IPS-18c (cell line): ENCODE measurements around the gene TMEM235.
"Not testable (repeated sequence)": the region's sequence is repeated elsewhere in the genome, so short reads cannot be mapped to it uniquely, and the experiment has no call there.

Source experiments
- H3K4me3 ChIP-seq: 2 replicates; pipeline ENCODE4 v1.7.0; 2013; ENCODE audit warnings: low read depth, mild to moderate bottlenecking, low read length, moderate library complexity; ENCODE audit not compliant: insufficient read depth
- H3K9me3 ChIP-seq: one replicate; pipeline ENCODE4 v1.6.1; 2013; ENCODE audit warnings: mild to moderate bottlenecking, low read length, moderate library complexity; ENCODE audit not compliant: control insufficient read depth, insufficient read depth

TMEM235 gene

DNA sequence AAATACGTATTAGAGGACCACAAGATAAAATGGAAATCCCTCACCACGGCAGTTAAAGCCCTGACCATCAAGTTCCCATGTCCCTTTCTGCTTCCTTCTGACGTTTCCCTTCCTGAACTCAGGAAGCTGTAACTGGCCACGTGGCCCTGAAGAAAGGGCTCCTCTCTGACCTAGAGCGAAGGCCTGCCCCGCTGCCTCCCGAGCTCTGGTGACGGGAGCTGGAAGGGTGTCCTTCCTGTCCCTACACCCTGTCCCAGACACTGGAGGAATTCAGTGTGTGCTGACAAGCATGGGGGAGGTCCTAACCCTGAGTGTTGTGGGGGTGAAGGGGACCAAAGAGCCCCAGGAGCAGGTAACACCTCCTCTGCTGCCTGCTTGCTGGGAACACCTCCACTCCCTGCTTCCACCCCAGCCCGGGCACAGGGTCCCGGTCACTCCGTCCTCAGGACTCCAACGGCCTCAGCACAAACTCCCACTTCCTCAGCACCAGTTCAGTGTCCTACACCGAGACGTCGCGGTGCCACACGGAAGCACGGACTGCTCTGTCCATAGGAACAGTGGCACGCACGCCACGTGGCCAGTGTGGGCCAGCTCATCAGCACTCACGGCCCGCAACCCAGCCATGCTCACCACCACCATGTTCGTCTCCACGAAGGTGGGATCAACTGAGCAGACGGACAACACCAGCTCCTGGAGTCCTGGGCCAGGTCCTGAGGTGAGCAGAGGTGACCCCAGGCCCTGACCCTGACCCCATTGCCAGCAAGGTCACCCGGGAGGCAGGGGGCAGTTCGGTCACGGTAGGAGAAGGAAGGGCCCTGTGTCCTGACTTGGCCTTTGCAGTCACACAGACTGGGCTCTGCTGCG, 16.9 kb downstream of the TMEM235 start:
- peaks cover 4% of the 10 kb centered on the region for H3K9me3 ChIP-seq
- H3K4me3 ChIP-seq: no peak overlapping the region

DNA sequence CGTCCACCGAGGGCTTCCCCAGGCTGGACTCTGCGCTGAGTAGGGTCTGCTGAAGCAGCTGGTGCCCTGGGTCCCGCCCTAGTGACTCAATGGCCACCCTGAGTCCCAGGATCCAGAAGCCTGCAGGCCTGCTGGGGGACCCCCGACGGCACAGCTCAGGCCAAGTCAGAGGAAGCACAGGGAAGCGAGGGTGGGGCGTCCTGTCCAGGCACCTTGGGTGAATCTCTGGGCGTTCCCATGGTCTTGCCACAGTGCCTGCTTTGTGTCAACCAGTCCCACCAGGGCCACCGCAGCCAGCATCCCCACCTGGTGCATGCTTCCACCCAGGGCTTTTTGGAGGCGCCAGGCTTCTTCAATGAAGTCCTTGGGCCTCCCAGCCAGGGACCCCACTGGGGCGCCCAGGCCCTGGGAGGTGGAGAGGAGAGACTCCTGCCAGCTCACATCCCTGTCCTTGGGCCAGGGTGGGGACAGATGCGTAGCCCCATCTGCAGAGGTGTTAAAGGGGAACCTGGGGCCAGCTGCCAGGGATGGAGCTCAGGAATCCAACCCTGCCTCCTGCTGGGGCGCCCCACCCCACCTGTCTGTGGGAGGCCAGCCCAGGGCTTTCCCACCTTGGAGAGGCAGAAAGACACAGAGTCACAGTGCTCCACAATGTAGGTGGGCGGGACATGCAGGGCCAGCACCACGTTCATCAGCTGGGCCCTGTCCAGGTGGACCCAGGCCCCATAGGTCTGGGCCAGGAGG, 17.8 kb downstream of the TMEM235 start:
- H3K4me3 ChIP-seq: no peak overlapping the region

DNA sequence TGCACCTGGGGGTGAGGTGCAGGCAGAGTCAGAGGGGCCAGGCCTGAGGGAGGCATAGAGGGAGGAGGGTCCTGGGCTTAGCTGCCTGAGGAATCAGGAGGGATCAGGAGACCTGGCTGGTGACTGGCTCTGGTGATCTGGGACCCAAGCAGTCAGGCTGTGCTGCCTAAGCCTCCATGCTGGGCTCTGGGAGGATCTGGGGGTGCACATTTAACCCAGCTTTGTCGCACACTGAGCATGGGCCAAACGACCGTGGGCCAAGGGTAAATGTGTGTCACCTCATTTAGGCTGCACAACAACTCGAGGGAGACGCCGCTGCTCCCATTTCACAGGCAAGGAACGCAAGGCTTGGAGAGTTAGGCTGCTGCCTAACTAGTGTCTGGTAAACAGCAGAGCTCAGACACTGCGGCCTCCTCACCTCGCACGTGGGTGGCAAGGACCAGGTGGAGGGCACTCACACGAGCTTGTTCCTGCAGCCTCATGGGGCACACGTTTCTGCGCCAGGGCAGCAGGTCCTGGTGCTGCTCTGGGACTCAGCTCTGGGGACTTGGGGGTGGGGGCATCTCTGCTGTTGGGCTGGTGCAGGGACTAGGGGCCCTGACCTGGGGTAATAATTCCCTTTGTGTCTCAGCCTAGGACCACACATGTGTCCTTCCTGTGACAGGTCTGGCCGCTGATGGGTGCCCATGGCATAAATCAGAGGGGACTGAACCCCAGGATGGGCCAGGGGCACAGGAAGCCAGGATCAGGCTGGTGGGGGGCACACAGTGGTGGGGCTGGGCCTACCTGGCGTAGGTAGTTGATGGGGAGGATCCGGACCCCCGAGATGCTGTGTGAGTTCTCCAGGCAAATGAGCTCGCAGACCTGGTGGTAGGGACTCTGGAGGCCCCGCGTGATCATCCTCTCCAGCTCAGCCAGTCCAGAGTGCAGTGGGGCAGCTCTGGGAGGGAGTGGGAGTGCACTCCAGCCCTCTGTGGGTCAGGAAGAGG, 18.7 kb downstream of the TMEM235 start:
- H3K4me3 ChIP-seq: peak overlapping the region; percentile 5; the same call in 1 of the 2 replicates

More for the DNA sequence above, 17.8 kb downstream of the TMEM235 start:
- H3K9me3 ChIP-seq: peaks cover 4% of the 10 kb centered on the region

DNA sequence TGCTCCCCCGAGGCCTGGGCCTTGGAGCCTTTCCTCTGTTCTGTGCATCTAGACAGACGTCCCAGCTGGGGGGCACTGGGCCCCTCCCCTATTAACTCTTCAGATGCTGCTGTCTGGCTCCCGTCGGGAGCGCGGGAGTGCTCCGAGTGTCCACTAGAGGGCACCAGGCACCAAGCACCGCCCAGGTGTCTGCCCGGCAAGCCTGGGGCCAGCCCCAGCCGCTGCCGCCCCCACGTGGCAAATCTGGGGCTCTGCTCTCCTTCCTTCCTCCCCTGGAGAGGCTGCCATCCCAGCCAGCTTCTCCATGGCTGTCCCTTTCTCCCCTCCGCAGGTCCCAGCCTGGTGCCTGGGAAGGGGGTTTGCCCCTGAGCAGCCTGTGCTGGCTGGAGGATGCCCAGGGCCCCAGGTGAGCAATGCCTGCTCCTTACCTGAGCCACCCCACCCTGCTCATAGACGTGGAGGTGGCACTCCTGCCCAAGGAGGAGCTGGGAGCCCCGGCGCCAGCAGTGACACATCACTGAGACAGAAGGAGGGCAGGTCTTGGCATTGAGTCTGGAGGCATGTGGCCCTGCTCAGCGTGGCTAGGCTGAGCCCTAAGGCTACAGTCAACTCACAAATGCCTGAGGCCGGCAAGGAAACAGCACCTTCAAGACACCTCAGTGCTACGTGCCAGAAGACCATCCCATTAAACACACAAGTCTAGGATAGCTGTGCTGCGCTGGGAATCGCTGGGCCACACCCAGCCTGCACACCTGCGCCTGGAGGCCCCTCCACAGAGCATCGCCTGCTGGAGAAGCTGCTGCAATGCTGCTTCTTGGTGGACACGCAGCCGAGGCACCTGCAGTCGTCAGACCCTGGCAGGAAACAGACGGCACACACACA, 19.7 kb downstream of the TMEM235 start:
- Histone ChIP-seq H3K4me3 (peak overlapping the region; percentile 5; the same call in 1 of the 2 replicates), H3K9me3 (peaks cover 2% of the 10 kb centered on the region)

More for the DNA sequence above, 18.7 kb downstream of the TMEM235 start:
- peaks cover 4% of the 10 kb centered on the region for H3K9me3 ChIP-seq

DNA sequence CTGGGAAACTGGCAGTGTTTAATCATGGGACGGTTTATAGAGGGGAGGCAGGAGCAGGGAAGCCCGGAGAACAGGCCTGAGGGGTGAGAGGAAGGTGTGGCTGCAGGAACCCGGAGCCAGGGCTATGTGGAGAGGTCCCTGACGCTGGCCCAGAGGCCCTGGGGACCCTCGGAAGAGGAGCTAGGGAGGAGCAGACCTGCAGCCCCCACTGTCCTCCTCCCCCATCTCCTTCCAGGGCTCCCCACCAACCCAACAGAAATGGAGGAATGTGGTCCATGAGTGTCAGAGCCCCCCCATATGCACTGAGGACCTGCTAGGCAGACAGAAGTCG, 20.3 kb downstream of the TMEM235 start:
- Histone ChIP-seq H3K4me3 (no peak overlapping the region), H3K9me3 (peaks cover 2% of the 10 kb centered on the region)

- H3K4me3 ChIP-seq: no peak overlapping the region
- peaks cover 2% of the 10 kb centered on the region for H3K9me3 ChIP-seq
Measured at GRCh38 chr17:78252111-78252634, 20.7 kb downstream of the TMEM235 start.

GRCh38 chr17:78252701-78253635, 21.5 kb downstream of the TMEM235 start:
- H3K9me3 ChIP-seq: peaks cover 2% of the 10 kb centered on the region
- no peak overlapping the region for H3K4me3 ChIP-seq

- peak overlapping the region; percentile 71; the same call in 1 of the 2 replicates for H3K4me3 ChIP-seq
- H3K9me3 ChIP-seq: not testable (repeated sequence)
Measured at GRCh38 chr17:78253636-78253945, 22.2 kb downstream of the TMEM235 start.

GRCh38 chr17:78253946-78254672, 22.7 kb downstream of the TMEM235 start:
- Histone ChIP-seq H3K9me3 (no peaks in the 10 kb centered on the region), H3K4me3 (peak overlapping the region; percentile 71)

DNA sequence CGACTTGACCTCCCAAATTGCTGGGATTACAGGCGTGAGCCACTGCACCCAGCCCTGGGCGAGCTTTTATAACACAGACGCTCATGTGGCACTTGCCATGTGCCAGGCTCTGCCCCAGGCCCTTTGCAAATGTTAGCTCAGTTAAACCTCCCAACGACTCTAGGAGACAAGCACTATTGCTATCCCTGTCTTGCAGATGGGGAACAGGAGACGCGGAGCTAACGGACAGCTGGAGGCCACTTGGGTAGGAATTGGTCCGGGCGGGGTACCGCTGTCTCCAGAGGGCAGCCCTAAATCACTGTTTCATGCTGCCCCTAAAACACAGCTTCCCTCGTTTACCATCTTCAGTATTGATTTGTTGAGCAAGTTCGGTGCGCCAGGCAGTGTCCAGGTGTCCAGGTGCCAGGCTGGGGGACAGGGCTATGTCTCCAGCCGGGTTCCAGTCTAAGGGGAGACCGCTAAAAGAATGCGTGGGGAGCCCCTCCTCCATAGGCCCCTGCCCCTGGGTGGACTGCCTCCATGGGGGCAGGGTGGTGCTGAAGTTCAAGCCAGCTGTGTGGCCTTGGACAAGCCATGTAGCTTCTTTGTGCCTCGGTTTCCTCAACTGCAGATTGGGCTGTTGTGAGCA, 23.7 kb downstream of the TMEM235 start:
- H3K4me3 ChIP-seq: no peak overlapping the region

GRCh38 chr17:78255953-78256706, 24.7 kb downstream of the TMEM235 start:
- Histone ChIP-seq H3K9me3 (no peaks in the 10 kb centered on the region), H3K4me3 (no peak overlapping the region)

More for the DNA sequence above, 23.7 kb downstream of the TMEM235 start:
- no peaks in the 10 kb centered on the region for H3K9me3 ChIP-seq

- H3K9me3 ChIP-seq: no peaks in the 10 kb centered on the region
- no peak overlapping the region for H3K4me3 ChIP-seq
Measured at GRCh38 chr17:78256707-78257591, 25.5 kb downstream of the TMEM235 start.

- no peak overlapping the region for H3K4me3 ChIP-seq
Measured at GRCh38 chr17:78257810-78258322, 26.4 kb downstream of the TMEM235 start.

More at GRCh38 chr17:78257810-78258322, 26.4 kb downstream of the TMEM235 start:
- no peaks in the 10 kb centered on the region for H3K9me3 ChIP-seq
